GM12865 (cell line): ENCODE results near the gene RAB17.
"Not testable (repeated sequence)": the region's sequence is repeated elsewhere in the genome, so short reads cannot be mapped to it uniquely, and the experiment has no call there.

Experiments
- DNase-seq: peaks from one replicate; pipeline ENCODE4 v3.0.0; 2010; ENCODE audit warnings: low read depth
- H3K4me3 ChIP-seq: 2 replicates; pipeline ENCODE4 v1.5.1; 2011; ENCODE audit warnings: mild to moderate bottlenecking, low read depth, low read length, control low read depth
- CTCF ChIP-seq: IDR thresholded peaks from 2 replicates; pipeline ENCODE4 v1.5.1; 2011; ENCODE audit warnings: low read length, control low read depth, low read depth, inconsistent platforms; ENCODE audit not compliant: insufficient read depth; ENCODE audit errors: missing control alignments

The RAB17 gene

GRCh38 chr2:237597196-237598145 is 6.9 kb upstream of the RAB17 start:
- no peak overlapping the region for H3K4me3 ChIP-seq
- DNase-seq = no peak
- TF ChIP-seq CTCF = no peak

GRCh38 chr2:237596520-237597195 is 6.1 kb upstream of the RAB17 start:
- no peak overlapping the region for H3K4me3 ChIP-seq
- DNase-seq = no peak
- TF ChIP-seq CTCF = no peak

- not testable (repeated sequence) for DNase-seq, H3K4me3 ChIP-seq
Measured at GRCh38 chr2:237595829-237596519, 5.4 kb upstream of the RAB17 start.

GRCh38 chr2:237594514-237594871 is 4.0 kb upstream of the RAB17 start:
- DNase-seq = no peak
- no peak for TF ChIP-seq CTCF
- no peak overlapping the region for H3K4me3 ChIP-seq

- no peak for DNase-seq
- TF ChIP-seq CTCF = no peak
- no peak overlapping the region for H3K4me3 ChIP-seq
Measured at GRCh38 chr2:237593596-237594320, 3.2 kb upstream of the RAB17 start.

GRCh38 chr2:237593036-237593435 is 2.5 kb upstream of the RAB17 start:
- H3K4me3 ChIP-seq = no peak overlapping the region
- TF ChIP-seq CTCF = no peak
- no peak for DNase-seq
